ENCODE results near the gene P2RY8.

The P2RY8 gene

DNA sequence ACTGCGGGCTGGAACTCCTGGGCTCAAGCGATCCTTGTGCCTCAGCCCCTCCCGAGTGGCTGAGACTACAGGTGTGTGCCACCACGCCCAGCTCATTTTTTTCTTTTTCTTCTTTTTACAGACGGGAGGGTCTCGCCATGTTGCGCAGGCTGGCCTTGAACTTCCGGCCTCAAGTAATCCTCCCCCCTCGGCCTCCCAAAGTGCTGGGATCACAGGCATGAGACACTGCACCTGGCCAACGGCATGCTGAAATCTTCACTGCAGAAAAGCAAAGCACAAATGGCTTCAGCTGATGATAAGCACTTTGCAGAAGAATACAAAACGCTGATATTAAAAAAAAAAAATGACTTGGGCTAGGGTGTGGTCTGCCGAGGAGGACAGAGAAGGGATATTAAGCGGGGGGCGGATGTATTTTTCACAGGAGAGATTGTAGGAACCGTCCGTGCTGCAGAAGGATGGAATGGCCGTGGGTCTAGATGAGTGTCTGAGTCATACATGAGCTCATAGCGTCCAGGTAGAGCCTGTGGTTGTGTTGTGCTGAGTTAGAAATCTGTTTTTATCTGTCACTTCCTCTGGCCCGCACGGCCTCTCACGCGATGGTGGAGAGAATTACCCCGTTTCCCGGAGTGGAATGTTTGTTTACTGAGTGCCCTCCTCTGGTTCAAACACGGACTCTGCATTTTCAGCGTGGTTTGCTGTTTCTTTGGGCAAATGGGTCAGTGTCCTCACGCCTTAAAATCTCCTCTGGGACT is 45.9 kb upstream of the P2RY8 start (continued):
- TF ChIP-seq, protein P1, sequence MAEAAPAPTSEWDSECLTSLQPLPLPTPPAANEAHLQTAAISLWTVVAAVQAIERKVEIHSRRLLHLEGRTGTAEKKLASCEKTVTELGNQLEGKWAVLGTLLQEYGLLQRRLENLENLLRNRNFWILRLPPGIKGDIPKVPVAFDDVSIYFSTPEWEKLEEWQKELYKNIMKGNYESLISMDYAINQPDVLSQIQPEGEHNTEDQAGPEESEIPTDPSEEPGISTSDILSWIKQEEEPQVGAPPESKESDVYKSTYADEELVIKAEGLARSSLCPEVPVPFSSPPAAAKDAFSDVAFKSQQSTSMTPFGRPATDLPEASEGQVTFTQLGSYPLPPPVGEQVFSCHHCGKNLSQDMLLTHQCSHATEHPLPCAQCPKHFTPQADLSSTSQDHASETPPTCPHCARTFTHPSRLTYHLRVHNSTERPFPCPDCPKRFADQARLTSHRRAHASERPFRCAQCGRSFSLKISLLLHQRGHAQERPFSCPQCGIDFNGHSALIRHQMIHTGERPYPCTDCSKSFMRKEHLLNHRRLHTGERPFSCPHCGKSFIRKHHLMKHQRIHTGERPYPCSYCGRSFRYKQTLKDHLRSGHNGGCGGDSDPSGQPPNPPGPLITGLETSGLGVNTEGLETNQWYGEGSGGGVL (tag by site-specific recombination; IDR thresholded peaks at IDR 0.05), result peak; percentile 50; the same call in 1 of the 2 replicates
- TF ChIP-seq ZNF629 (tag by site-specific recombination; IDR thresholded peaks at IDR 0.05), result peak; percentile 98
- TF ChIP-seq, protein P2, sequence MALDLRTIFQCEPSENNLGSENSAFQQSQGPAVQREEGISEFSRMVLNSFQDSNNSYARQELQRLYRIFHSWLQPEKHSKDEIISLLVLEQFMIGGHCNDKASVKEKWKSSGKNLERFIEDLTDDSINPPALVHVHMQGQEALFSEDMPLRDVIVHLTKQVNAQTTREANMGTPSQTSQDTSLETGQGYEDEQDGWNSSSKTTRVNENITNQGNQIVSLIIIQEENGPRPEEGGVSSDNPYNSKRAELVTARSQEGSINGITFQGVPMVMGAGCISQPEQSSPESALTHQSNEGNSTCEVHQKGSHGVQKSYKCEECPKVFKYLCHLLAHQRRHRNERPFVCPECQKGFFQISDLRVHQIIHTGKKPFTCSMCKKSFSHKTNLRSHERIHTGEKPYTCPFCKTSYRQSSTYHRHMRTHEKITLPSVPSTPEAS (tag by site-specific recombination; IDR thresholded peaks at IDR 0.05), result no peak; the same call in 1 of the 2 replicates
- TF ChIP-seq ZFP37 (tag by site-specific recombination; IDR thresholded peaks at IDR 0.05), result no peak
- no peak for TF ChIP-seq KLF7 (tag by site-specific recombination; IDR thresholded peaks at IDR 0.05; ENCODE audit: borderline replicate concordance)
- TF ChIP-seq, protein P3, sequence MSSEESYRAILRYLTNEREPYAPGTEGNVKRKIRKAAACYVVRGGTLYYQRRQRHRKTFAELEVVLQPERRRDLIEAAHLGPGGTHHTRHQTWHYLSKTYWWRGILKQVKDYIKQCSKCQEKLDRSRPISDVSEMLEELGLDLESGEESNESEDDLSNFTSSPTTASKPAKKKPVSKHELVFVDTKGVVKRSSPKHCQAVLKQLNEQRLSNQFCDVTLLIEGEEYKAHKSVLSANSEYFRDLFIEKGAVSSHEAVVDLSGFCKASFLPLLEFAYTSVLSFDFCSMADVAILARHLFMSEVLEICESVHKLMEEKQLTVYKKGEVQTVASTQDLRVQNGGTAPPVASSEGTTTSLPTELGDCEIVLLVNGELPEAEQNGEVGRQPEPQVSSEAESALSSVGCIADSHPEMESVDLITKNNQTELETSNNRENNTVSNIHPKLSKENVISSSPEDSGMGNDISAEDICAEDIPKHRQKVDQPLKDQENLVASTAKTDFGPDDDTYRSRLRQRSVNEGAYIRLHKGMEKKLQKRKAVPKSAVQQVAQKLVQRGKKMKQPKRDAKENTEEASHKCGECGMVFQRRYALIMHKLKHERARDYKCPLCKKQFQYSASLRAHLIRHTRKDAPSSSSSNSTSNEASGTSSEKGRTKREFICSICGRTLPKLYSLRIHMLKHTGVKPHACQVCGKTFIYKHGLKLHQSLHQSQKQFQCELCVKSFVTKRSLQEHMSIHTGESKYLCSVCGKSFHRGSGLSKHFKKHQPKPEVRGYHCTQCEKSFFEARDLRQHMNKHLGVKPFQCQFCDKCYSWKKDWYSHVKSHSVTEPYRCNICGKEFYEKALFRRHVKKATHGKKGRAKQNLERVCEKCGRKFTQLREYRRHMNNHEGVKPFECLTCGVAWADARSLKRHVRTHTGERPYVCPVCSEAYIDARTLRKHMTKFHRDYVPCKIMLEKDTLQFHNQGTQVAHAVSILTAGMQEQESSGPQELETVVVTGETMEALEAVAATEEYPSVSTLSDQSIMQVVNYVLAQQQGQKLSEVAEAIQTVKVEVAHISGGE (tag by site-specific recombination; conservative IDR thresholded peaks at IDR 0.05; ENCODE audit: low read depth), result no peak
- no peak for TF ChIP-seq ZNF184 (tag by site-specific recombination; IDR thresholded peaks at IDR 0.05)
- peak; percentile 56; the same call in 1 of the 2 replicates for TF ChIP-seq ZFP69B (tag by site-specific recombination; IDR thresholded peaks at IDR 0.05)
- no peak for TF ChIP-seq ZNF426 (tag by site-specific recombination; IDR thresholded peaks at IDR 0.05)
- no peak for TF ChIP-seq ZNF37A (tag by site-specific recombination; IDR thresholded peaks at IDR 0.05)
- no peak for TF ChIP-seq SCRT2 (tag by site-specific recombination; IDR thresholded peaks at IDR 0.05)
- TF ChIP-seq, protein P4, sequence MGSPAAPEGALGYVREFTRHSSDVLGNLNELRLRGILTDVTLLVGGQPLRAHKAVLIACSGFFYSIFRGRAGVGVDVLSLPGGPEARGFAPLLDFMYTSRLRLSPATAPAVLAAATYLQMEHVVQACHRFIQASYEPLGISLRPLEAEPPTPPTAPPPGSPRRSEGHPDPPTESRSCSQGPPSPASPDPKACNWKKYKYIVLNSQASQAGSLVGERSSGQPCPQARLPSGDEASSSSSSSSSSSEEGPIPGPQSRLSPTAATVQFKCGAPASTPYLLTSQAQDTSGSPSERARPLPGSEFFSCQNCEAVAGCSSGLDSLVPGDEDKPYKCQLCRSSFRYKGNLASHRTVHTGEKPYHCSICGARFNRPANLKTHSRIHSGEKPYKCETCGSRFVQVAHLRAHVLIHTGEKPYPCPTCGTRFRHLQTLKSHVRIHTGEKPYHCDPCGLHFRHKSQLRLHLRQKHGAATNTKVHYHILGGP (tag by site-specific recombination; IDR thresholded peaks at IDR 0.05), result no peak
- no peak for TF ChIP-seq ZNF610 (tag by site-specific recombination; IDR thresholded peaks at IDR 0.05; ENCODE audit: borderline replicate concordance)
- peak; percentile 39; the same call in 1 of the 2 replicates for TF ChIP-seq SP3 (tag by site-specific recombination; IDR thresholded peaks at IDR 0.05)
- TF ChIP-seq, protein P5, sequence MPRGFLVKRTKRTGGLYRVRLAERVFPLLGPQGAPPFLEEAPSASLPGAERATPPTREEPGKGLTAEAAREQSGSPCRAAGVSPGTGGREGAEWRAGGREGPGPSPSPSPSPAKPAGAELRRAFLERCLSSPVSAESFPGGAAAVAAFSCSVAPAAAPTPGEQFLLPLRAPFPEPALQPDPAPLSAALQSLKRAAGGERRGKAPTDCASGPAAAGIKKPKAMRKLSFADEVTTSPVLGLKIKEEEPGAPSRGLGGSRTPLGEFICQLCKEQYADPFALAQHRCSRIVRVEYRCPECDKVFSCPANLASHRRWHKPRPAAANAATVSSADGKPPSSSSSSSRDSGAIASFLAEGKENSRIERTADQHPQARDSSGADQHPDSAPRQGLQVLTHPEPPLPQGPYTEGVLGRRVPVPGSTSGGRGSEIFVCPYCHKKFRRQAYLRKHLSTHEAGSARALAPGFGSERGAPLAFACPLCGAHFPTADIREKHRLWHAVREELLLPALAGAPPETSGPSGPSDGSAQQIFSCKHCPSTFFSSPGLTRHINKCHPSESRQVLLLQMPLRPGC (tag by site-specific recombination; IDR thresholded peaks at IDR 0.05), result peak; percentile 74; the same call in 1 of the 2 replicates
- TF ChIP-seq, protein P6, sequence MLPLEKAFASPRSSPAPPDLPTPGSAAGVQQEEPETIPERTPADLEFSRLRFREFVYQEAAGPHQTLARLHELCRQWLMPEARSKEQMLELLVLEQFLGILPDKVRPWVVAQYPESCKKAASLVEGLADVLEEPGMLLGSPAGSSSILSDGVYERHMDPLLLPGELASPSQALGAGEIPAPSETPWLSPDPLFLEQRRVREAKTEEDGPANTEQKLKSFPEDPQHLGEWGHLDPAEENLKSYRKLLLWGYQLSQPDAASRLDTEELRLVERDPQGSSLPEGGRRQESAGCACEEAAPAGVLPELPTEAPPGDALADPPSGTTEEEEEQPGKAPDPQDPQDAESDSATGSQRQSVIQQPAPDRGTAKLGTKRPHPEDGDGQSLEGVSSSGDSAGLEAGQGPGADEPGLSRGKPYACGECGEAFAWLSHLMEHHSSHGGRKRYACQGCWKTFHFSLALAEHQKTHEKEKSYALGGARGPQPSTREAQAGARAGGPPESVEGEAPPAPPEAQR (tag by site-specific recombination; IDR thresholded peaks at IDR 0.05), result no peak
- no peak for TF ChIP-seq ZNF473 (tag by site-specific recombination; IDR thresholded peaks at IDR 0.05)
- no peak for TF ChIP-seq ZNF830 (tag by site-specific recombination; IDR thresholded peaks at IDR 0.05; ENCODE audit: low read depth)
- peak; percentile 69 for TF ChIP-seq IKZF3 (tag by site-specific recombination; IDR thresholded peaks at IDR 0.05)
- no peak for TF ChIP-seq ZNF624 (tag by site-specific recombination; IDR thresholded peaks at IDR 0.05)
- no peak for TF ChIP-seq ZNF654 (tag by site-specific recombination; IDR thresholded peaks at IDR 0.05; ENCODE audit: low read depth)
- no peak for TF ChIP-seq WT1 (tag by site-specific recombination; IDR thresholded peaks at IDR 0.05)
- peak; percentile 97 for TF ChIP-seq ZBTB21 (tag by site-specific recombination; IDR thresholded peaks at IDR 0.05)
- TF ChIP-seq FEZF1 (tag by site-specific recombination; IDR thresholded peaks at IDR 0.05), result no peak
- TF ChIP-seq RBAK (tag by site-specific recombination; IDR thresholded peaks at IDR 0.05), result no peak
- TF ChIP-seq EGR2 (tag by site-specific recombination; IDR thresholded peaks at IDR 0.05; ENCODE audit: low read depth), result no peak
- TF ChIP-seq ZNF10 (tag by site-specific recombination; IDR thresholded peaks at IDR 0.05), result no peak
- TF ChIP-seq ZNF157 (tag by site-specific recombination; IDR thresholded peaks at IDR 0.05), result no peak
- TF ChIP-seq GLIS1 (tag by site-specific recombination; IDR thresholded peaks at IDR 0.05), result 0 out of 2 replicates have a peak, but pooled peaks have one; percentile 41
- no peak for TF ChIP-seq ZBTB1 (tag by site-specific recombination; IDR thresholded peaks at IDR 0.05)

All from HEK293 (cell line).